ENCODE measurements around the gene NDFIP1.
"Not testable (repeated sequence)": the region's sequence is repeated elsewhere in the genome, so short reads cannot be mapped to it uniquely, and the experiment has no call there.

NDFIP1 gene

GRCh38 chr5:142108432-142109330 lies at the start of gene NDFIP1:
TSS of gene NDFIP1 (plus strand) at chr5:142108779. CDS start at chr5:142108975, 196 bp downstream.
- peak; percentile 58 for DNase-seq (ENCODE audit: low read depth)

GRCh38 chr5:142059304-142059940 lies 49.2 kb upstream of the NDFIP1 start:
- DNase-seq (ENCODE audit: low read depth): no peak

GRCh38 chr5:142063376-142063775 lies 45.2 kb upstream of the NDFIP1 start:
- no peak for DNase-seq (ENCODE audit: low read depth)

GRCh38 chr5:142063878-142064331 lies 44.7 kb upstream of the NDFIP1 start:
- DNase-seq (ENCODE audit: low read depth): no peak

- no peak for DNase-seq (ENCODE audit: low read depth)
Observed at GRCh38 chr5:142065273-142065672, 43.3 kb upstream of the NDFIP1 start.

GRCh38 chr5:142069606-142070399 lies 38.8 kb upstream of the NDFIP1 start:
- no peak for DNase-seq (ENCODE audit: low read depth)

GRCh38 chr5:142070734-142071133 lies 37.8 kb upstream of the NDFIP1 start:
- no peak for DNase-seq (ENCODE audit: low read depth)

GRCh38 chr5:142072488-142072887 lies 36.1 kb upstream of the NDFIP1 start:
- no peak for DNase-seq (ENCODE audit: low read depth)

GRCh38 chr5:142073362-142073988 lies 35.1 kb upstream of the NDFIP1 start:
- no peak for DNase-seq (ENCODE audit: low read depth)

GRCh38 chr5:142074006-142074405 lies 34.6 kb upstream of the NDFIP1 start:
- DNase-seq (ENCODE audit: low read depth): no peak

- no peak for DNase-seq (ENCODE audit: low read depth)
Observed at GRCh38 chr5:142078221-142078620, 30.4 kb upstream of the NDFIP1 start.

- no peak for DNase-seq (ENCODE audit: low read depth)
Observed at GRCh38 chr5:142078706-142079105, 29.9 kb upstream of the NDFIP1 start.

- DNase-seq (ENCODE audit: low read depth): no peak
Observed at GRCh38 chr5:142079306-142079721, 29.3 kb upstream of the NDFIP1 start.

GRCh38 chr5:142080248-142080647 lies 28.3 kb upstream of the NDFIP1 start:
- no peak for DNase-seq (ENCODE audit: low read depth)

GRCh38 chr5:142082182-142082781 lies 26.3 kb upstream of the NDFIP1 start:
- no peak for DNase-seq (ENCODE audit: low read depth)

GRCh38 chr5:142086229-142086628 lies 22.4 kb upstream of the NDFIP1 start:
- no peak for DNase-seq (ENCODE audit: low read depth)

- DNase-seq (ENCODE audit: low read depth): no peak
Observed at GRCh38 chr5:142086679-142087078, 21.9 kb upstream of the NDFIP1 start.

- DNase-seq (ENCODE audit: low read depth): no peak
Observed at GRCh38 chr5:142087920-142088679, 20.5 kb upstream of the NDFIP1 start.

- DNase-seq (ENCODE audit: low read depth): not testable (repeated sequence)
Observed at GRCh38 chr5:142088855-142089479, 19.6 kb upstream of the NDFIP1 start.

- DNase-seq (ENCODE audit: low read depth): no peak
Observed at GRCh38 chr5:142091012-142091411, 17.6 kb upstream of the NDFIP1 start.
